SU-DHL-6 (cell line): Measurements from ENCODE around the gene RBM20.

ENCODE experiments used
- H2AFZ ChIP-seq: fragments of 200-600 bp; sonication (generic); 2 replicates; pipeline ENCODE4 v1.6.1; 2014; ENCODE audit warnings: low read depth, mild to moderate bottlenecking, moderate library complexity, mixed read lengths, antibody characterized with exemption, low read length; ENCODE audit not compliant: severe bottlenecking
- H3F3A ChIP-seq: fragments of 200-600 bp; shearing (Covaris generic); 2 replicates; pipeline ENCODE4 v1.6.0; 2016; ENCODE audit warnings: antibody characterized with exemption, mild to moderate bottlenecking; ENCODE audit not compliant: insufficient read depth
- H3K27ac ChIP-seq: fragments of 200-600 bp; sonication (generic); 2 replicates; pipeline ENCODE4 v1.5.1; 2016; ENCODE audit warnings: low read depth, mild to moderate bottlenecking, low read length, moderate library complexity, mixed read lengths
- H3K27me3 ChIP-seq: fragments of 200-600 bp; sonication (generic), shearing (Covaris generic); 2 replicates; pipeline ENCODE4 v1.6.0; 2014; ENCODE audit warnings: mild to moderate bottlenecking, low read length
- H3K36me3 ChIP-seq: fragments of 200-600 bp; sonication (generic); 2 replicates; pipeline ENCODE4 v1.6.1; 2014; ENCODE audit warnings: mild to moderate bottlenecking, low read length, mixed read lengths
- H3K4me2 ChIP-seq: fragments of 300-600, 200-600 bp; shearing (Covaris generic), sonication (generic); 2 replicates; pipeline ENCODE4 v1.6.0; 2014; ENCODE audit warnings: low read length, low read depth, mild to moderate bottlenecking; ENCODE audit not compliant: poor library complexity, severe bottlenecking
- H3K4me3 ChIP-seq: fragments of 200-600 bp; sonication (generic); 2 replicates; pipeline ENCODE4 v1.5.1; 2014; ENCODE audit warnings: antibody characterized with exemption, low read length, mild to moderate bottlenecking, mixed read lengths; ENCODE audit not compliant: insufficient read depth, poor library complexity, severe bottlenecking
- H3K79me2 ChIP-seq: fragments of 200-600 bp; sonication (generic); 2 replicates; pipeline ENCODE4 v1.6.1; 2014; ENCODE audit warnings: mild to moderate bottlenecking, low read length, moderate library complexity; ENCODE audit not compliant: insufficient read depth
- H3K9ac ChIP-seq: fragments of 200-600 bp; sonication (generic); 2 replicates; pipeline ENCODE4 v1.7.0; 2014; ENCODE audit warnings: mild to moderate bottlenecking, low read length
- H3K9me2 ChIP-seq: fragments of 200-600 bp; sonication (generic); replicated peaks from 2 replicates; pipeline ENCODE4 v1.6.1; 2014; ENCODE audit warnings: low read length; ENCODE audit not compliant: insufficient read depth
- H3K9me3 ChIP-seq: fragments of 200-600 bp; sonication (generic); 2 replicates; pipeline ENCODE4 v1.6.1; 2014; ENCODE audit warnings: low read length, mixed read lengths; ENCODE audit not compliant: insufficient read depth
- H4K20me1 ChIP-seq: fragments of 200-600 bp; sonication (generic); 2 replicates; pipeline ENCODE4 v1.6.1; 2014; ENCODE audit warnings: low read depth, mild to moderate bottlenecking, antibody characterized with exemption, low read length, moderate library complexity, mixed read lengths
- EZH2phosphoT487 ChIP-seq: fragments of 200-600 bp; sonication (generic), shearing (Covaris generic); conservative IDR thresholded peaks from 2 replicates; pipeline ENCODE4 v1.6.1; 2018; ENCODE audit warnings: mild to moderate bottlenecking, antibody characterized with exemption, low read length, moderate library complexity, mixed read lengths
- TF ChIP-seq, protein P1 (sequence below): fragments of 200-600 bp; sonication (generic); IDR thresholded peaks from one replicate; pipeline ENCODE4 v1.5.1; 2017; ENCODE audit warnings: antibody characterized with exemption, mild to moderate bottlenecking, low read length, moderate library complexity; ENCODE audit not compliant: insufficient read depth, poor library complexity, severe bottlenecking

RBM20 gene

GRCh38 chr10:110681023-110681681 lies 37.0 kb downstream of the RBM20 start:
- Histone ChIP-seq H3F3A (no peaks in the 10 kb centered on the region), H3K9me2 (no peaks in the 10 kb centered on the region), H3K27ac (no peak overlapping the region), H3K9me3 (no peaks in the 10 kb centered on the region), H3K36me3 (no peaks in the 10 kb centered on the region), H2AFZ (no peak overlapping the region), H3K4me2 (no peak overlapping the region), H3K27me3 (no peaks in the 10 kb centered on the region), H4K20me1 (no peaks in the 10 kb centered on the region), H3K79me2 (no peaks in the 10 kb centered on the region), H3K9ac (no peak overlapping the region), H3K4me3 (no peak overlapping the region)
- TF ChIP-seq, protein P1, sequence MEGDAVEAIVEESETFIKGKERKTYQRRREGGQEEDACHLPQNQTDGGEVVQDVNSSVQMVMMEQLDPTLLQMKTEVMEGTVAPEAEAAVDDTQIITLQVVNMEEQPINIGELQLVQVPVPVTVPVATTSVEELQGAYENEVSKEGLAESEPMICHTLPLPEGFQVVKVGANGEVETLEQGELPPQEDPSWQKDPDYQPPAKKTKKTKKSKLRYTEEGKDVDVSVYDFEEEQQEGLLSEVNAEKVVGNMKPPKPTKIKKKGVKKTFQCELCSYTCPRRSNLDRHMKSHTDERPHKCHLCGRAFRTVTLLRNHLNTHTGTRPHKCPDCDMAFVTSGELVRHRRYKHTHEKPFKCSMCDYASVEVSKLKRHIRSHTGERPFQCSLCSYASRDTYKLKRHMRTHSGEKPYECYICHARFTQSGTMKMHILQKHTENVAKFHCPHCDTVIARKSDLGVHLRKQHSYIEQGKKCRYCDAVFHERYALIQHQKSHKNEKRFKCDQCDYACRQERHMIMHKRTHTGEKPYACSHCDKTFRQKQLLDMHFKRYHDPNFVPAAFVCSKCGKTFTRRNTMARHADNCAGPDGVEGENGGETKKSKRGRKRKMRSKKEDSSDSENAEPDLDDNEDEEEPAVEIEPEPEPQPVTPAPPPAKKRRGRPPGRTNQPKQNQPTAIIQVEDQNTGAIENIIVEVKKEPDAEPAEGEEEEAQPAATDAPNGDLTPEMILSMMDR = peak; percentile 32
- TF ChIP-seq EZH2phosphoT487 = no peak

GRCh38 chr10:110682348-110682747 lies 38.2 kb downstream of the RBM20 start:
- Histone ChIP-seq H3K4me2 (no peak overlapping the region), H3K9ac (no peak overlapping the region), H3K4me3 (no peak overlapping the region), H3K36me3 (no peaks in the 10 kb centered on the region), H3K79me2 (no peaks in the 10 kb centered on the region), H3K9me3 (no peaks in the 10 kb centered on the region), H2AFZ (no peak overlapping the region), H3K27me3 (no peaks in the 10 kb centered on the region), H4K20me1 (no peaks in the 10 kb centered on the region), H3F3A (no peaks in the 10 kb centered on the region), H3K9me2 (no peaks in the 10 kb centered on the region), H3K27ac (no peak overlapping the region)
- TF ChIP-seq, protein P1 = no peak
- TF ChIP-seq EZH2phosphoT487 = no peak

- no peaks in the 10 kb centered on the region for H3K79me2 ChIP-seq
- no peak overlapping the region for H2AFZ ChIP-seq
- H3K36me3 ChIP-seq = no peaks in the 10 kb centered on the region
- no peak overlapping the region for H3K9ac ChIP-seq
- H3F3A ChIP-seq = no peaks in the 10 kb centered on the region
- H3K9me2 ChIP-seq = no peaks in the 10 kb centered on the region
- H4K20me1 ChIP-seq = no peaks in the 10 kb centered on the region
- no peak for TF ChIP-seq EZH2phosphoT487
- TF ChIP-seq, protein P1 = no peak
- H3K27me3 ChIP-seq = no peaks in the 10 kb centered on the region
- no peak overlapping the region for H3K4me3 ChIP-seq
- no peak overlapping the region for H3K27ac ChIP-seq
- H3K4me2 ChIP-seq = no peak overlapping the region
- H3K9me3 ChIP-seq = no peaks in the 10 kb centered on the region
Observed at GRCh38 chr10:110684800-110685446, 40.8 kb downstream of the RBM20 start.
